ENCODE results near the gene HNMT. TPM values are rescaled to one million over a fixed set of nuclear protein-coding genes. Genes with fewer than 3 reads are reported as not detected.

The HNMT gene
- total and polyA plus RNA-seq, 7 donors: 29.9 to 124 (median 59.2) TPM

- Histone ChIP-seq H3K4me1 (peaks cover 0 to 6% (median 1%) of the 10 kb centered on the region in 4 donors), H3K4me3 (no peak overlapping the region), H3K36me3 (no peaks in the 10 kb centered on the region), H3K27me3 (no peaks in the 10 kb centered on the region), H3K27ac (no peak overlapping the region), H3K9me3 (no peaks in the 10 kb centered on the region)
- no peak for DNase-seq
- TF ChIP-seq EP300 (IDR thresholded peaks at IDR 0.05) (no peak), POLR2AphosphoS5 (IDR thresholded peaks at IDR 0.05) (no peak), POLR2A (IDR thresholded peaks at IDR 0.05) (no peak), CTCF (IDR thresholded peaks at IDR 0.05) (no peak)
- intact Hi-C loops (cut with DNase I): no loop called here
- 77 to 87% methylated on average over 1 of the region's 1 CpG for WGBS, 2 donors
Observed at GRCh38 chr2:137957033-137957432, 7.2 kb upstream of the HNMT start.

- Histone ChIP-seq H3K4me3 (no peak overlapping the region), H3K27ac (no peak overlapping the region), H3K9me3 (no peaks in the 10 kb centered on the region), H3K36me3 (no peaks in the 10 kb centered on the region), H3K4me1 (peaks cover 0 to 8% (median 6%) of the 10 kb centered on the region in 4 donors), H3K27me3 (no peaks in the 10 kb centered on the region)
- TF ChIP-seq CTCF (IDR thresholded peaks at IDR 0.05) (no peak), POLR2A (IDR thresholded peaks at IDR 0.05) (no peak), POLR2AphosphoS5 (IDR thresholded peaks at IDR 0.05) (no peak)
- no peak for DNase-seq
- intact Hi-C loops (cut with DNase I): no loop called here
- 57 to 93% methylated on average over 1 of the region's 1 CpG for WGBS, 2 donors
Observed at GRCh38 chr2:137959166-137959565, 5.1 kb upstream of the HNMT start.

- Histone ChIP-seq H3K4me1 (peaks cover 0 to 8% (median 6%) of the 10 kb centered on the region in 4 donors), H3K4me3 (no peak overlapping the region), H3K27ac (peak overlapping the region in 1 of 4 donors; percentile 3), H3K36me3 (no peaks in the 10 kb centered on the region), H3K9me3 (no peaks in the 10 kb centered on the region), H3K27me3 (no peaks in the 10 kb centered on the region)
- TF ChIP-seq POLR2A (IDR thresholded peaks at IDR 0.05): no peak
- no peak for TF ChIP-seq EP300 (IDR thresholded peaks at IDR 0.05)
- TF ChIP-seq CTCF (IDR thresholded peaks at IDR 0.05): no peak
- TF ChIP-seq POLR2AphosphoS5 (IDR thresholded peaks at IDR 0.05): no peak
- intact Hi-C loops (cut with DNase I): no loop called here
- WGBS, 2 donors: 87 to 90% methylated on average over 4 of the region's 4 CpGs
- no peak for DNase-seq
Observed at GRCh38 chr2:137960223-137960622, 4.0 kb upstream of the HNMT start.

GRCh38 chr2:137961602-137962001 lies 2.7 kb upstream of the HNMT start:
- TF ChIP-seq POLR2A (IDR thresholded peaks at IDR 0.05): no peak
- no peak for TF ChIP-seq EP300 (IDR thresholded peaks at IDR 0.05)
- peaks cover 0 to 18% (median 6%) of the 10 kb centered on the region in 4 donors for H3K4me1 ChIP-seq
- H3K4me3 ChIP-seq: no peak overlapping the region
- H3K9me3 ChIP-seq: no peaks in the 10 kb centered on the region
- no peak for DNase-seq
- H3K27me3 ChIP-seq: no peaks in the 10 kb centered on the region
- no peaks in the 10 kb centered on the region for H3K36me3 ChIP-seq
- intact Hi-C loops (cut with DNase I): no loop called here
- H3K27ac ChIP-seq: no peak overlapping the region

- 18 to 60% methylated on average over 9 of the region's 9 CpGs for WGBS, 2 donors
- no peak for TF ChIP-seq POLR2A (IDR thresholded peaks at IDR 0.05)
- no peak for TF ChIP-seq EP300 (IDR thresholded peaks at IDR 0.05)
- no peak for TF ChIP-seq CTCF (IDR thresholded peaks at IDR 0.05)
- TF ChIP-seq POLR2AphosphoS5 (IDR thresholded peaks at IDR 0.05): no peak
Observed at GRCh38 chr2:137963535-137964065, 673 bp upstream of the HNMT start.

More at GRCh38 chr2:137963535-137964065, 673 bp upstream of the HNMT start:
- Histone ChIP-seq H3K9me3 (no peaks in the 10 kb centered on the region), H3K36me3 (no peaks in the 10 kb centered on the region), H3K4me1 (peaks cover 0 to 18% (median 6%) of the 10 kb centered on the region in 4 donors), H3K27me3 (no peaks in the 10 kb centered on the region), H3K27ac (peak overlapping the region; percentile 72 to 79 (median 76)), H3K4me3 (peak overlapping the region in 3 of 4 donors; percentile 50 to 55 (median 50))
- intact Hi-C loops (cut with DNase I): no loop called here
- no peak for DNase-seq
